A375 (cell line): ENCODE results near the gene SIL1. TPM values are rescaled to one million over a fixed set of nuclear protein-coding genes. Genes with fewer than 3 reads are reported as not detected.

Source experiments
- small RNA-seq: library from RNA; depleted of rRNA; stranded (forward); fragments of <200 nt; gene quantifications from one replicate; pipeline ENCODE3, GENCODE V24; 2014
- total RNA-seq: library from RNA; depleted of rRNA; stranded (reverse); fragments of >200 nt; shearing (Covaris generic); gene quantifications from 2 replicates; pipeline ENCODE4 v1.2.3, GENCODE V29; 2014; rRNA removed

SIL1 gene
- 53.0 and 53.6 TPM in 2 replicates for total RNA-seq

GRCh38 chr5:139197710-139198669 is at the start of gene SIL1:
Gene SIL1 (minus strand): TSS chr5:139198368. CDS start chr5:139127843, 70,525 bp downstream.

Small RNAs within 50 kb of the gene (small RNA-seq; reads per million reads assigned to genes)
- not detected for gene RNU6-572P

Other genes with a start within 250 kb of the SIL1 start
- 244 and 298 TPM in 2 replicates for gene MATR3, start 95.4 kb upstream of the SIL1 start, total RNA-seq
- gene PAIP2, start 143.5 kb upstream of the SIL1 start, total RNA-seq, result 87.0 and 92.3 TPM in 2 replicates
- gene SLC23A1, start 184.9 kb upstream of the SIL1 start, total RNA-seq, result not detected in 2 replicates
- 1.4 TPM in 1 of 2 replicates, not detected in the other for gene MZB1, start 191.5 kb upstream of the SIL1 start, total RNA-seq
- 0.79 and 1.1 TPM in 2 replicates for gene PROB1, start 196.7 kb upstream of the SIL1 start, total RNA-seq
- gene SPATA24, start 205.7 kb upstream of the SIL1 start, total RNA-seq, result 13.7 and 18.1 TPM in 2 replicates
- 3.9 and 4.4 TPM in 2 replicates for gene DNAJC18, start 241.2 kb upstream of the SIL1 start, total RNA-seq